Measurements from ENCODE around the gene PLPPR5.
"Not testable (repeated sequence)": the region's sequence is repeated elsewhere in the genome, so short reads cannot be mapped to it uniquely, and the experiment has no call there.

PLPPR5 gene

GRCh38 chr1:98898940-98899339 lies 105.7 kb downstream of the PLPPR5 start:
- Histone ChIP-seq H3K36me3 (ENCODE audit: control insufficient read depth, insufficient read depth, low read length) (no peaks in the 10 kb centered on the region), H3K4me3 (ENCODE audit: low read length) (no peak overlapping the region), H3K27ac (ENCODE audit: low read length) (no peak overlapping the region), H3K27me3 (ENCODE audit: control insufficient read depth, insufficient read depth, low read length) (no peaks in the 10 kb centered on the region), H3K4me1 (ENCODE audit: control insufficient read depth, insufficient read depth, low read length) (no peaks in the 10 kb centered on the region), H3K9me3 (ENCODE audit: control insufficient read depth, insufficient read depth, low read length) (no peaks in the 10 kb centered on the region)
- no CpG with 5 or more reads among the region's 2 CpGs for WGBS (ENCODE audit: insufficient coverage, insufficient read length)
- DNase-seq (ENCODE audit: low read depth, low spot score) = no peak

GRCh38 chr1:98897479-98897878 lies 107.2 kb downstream of the PLPPR5 start:
- DNase-seq (ENCODE audit: low read depth, low spot score) = no peak
- Histone ChIP-seq H3K4me3 (ENCODE audit: low read length) (no peak overlapping the region), H3K27me3 (ENCODE audit: control insufficient read depth, insufficient read depth, low read length) (no peaks in the 10 kb centered on the region), H3K4me1 (ENCODE audit: control insufficient read depth, insufficient read depth, low read length) (no peaks in the 10 kb centered on the region), H3K9me3 (ENCODE audit: control insufficient read depth, insufficient read depth, low read length) (no peaks in the 10 kb centered on the region), H3K36me3 (ENCODE audit: control insufficient read depth, insufficient read depth, low read length) (no peaks in the 10 kb centered on the region), H3K27ac (ENCODE audit: low read length) (no peak overlapping the region)
- no CpG with 5 or more reads among the region's 2 CpGs for WGBS (ENCODE audit: insufficient coverage, insufficient read length)

- H3K4me1 ChIP-seq (ENCODE audit: control insufficient read depth, insufficient read depth, low read length) = no peaks in the 10 kb centered on the region
- H3K4me3 ChIP-seq (ENCODE audit: low read length) = no peak overlapping the region
- DNase-seq (ENCODE audit: low read depth, low spot score) = no peak
- no peaks in the 10 kb centered on the region for H3K27me3 ChIP-seq (ENCODE audit: control insufficient read depth, insufficient read depth, low read length)
- H3K27ac ChIP-seq (ENCODE audit: low read length) = no peak overlapping the region
- H3K36me3 ChIP-seq (ENCODE audit: control insufficient read depth, insufficient read depth, low read length) = no peaks in the 10 kb centered on the region
- no peaks in the 10 kb centered on the region for H3K9me3 ChIP-seq (ENCODE audit: control insufficient read depth, insufficient read depth, low read length)
- no CpG with 5 or more reads among the region's 6 CpGs for WGBS (ENCODE audit: insufficient coverage, insufficient read length)
These were observed 107.8 kb downstream of the PLPPR5 start for GRCh38 chr1:98896711-98897445.

- H3K9me3 ChIP-seq (ENCODE audit: control insufficient read depth, insufficient read depth, low read length) = no peaks in the 10 kb centered on the region
- H3K27ac ChIP-seq (ENCODE audit: low read length) = no peak overlapping the region
- DNase-seq (ENCODE audit: low read depth, low spot score) = no peak
- no peak overlapping the region for H3K4me3 ChIP-seq (ENCODE audit: low read length)
- no peaks in the 10 kb centered on the region for H3K4me1 ChIP-seq (ENCODE audit: control insufficient read depth, insufficient read depth, low read length)
- no peaks in the 10 kb centered on the region for H3K27me3 ChIP-seq (ENCODE audit: control insufficient read depth, insufficient read depth, low read length)
- WGBS (ENCODE audit: insufficient coverage, insufficient read length) = no CpG with 5 or more reads among the region's 2 CpGs
- H3K36me3 ChIP-seq (ENCODE audit: control insufficient read depth, insufficient read depth, low read length) = no peaks in the 10 kb centered on the region
These were observed 111.3 kb downstream of the PLPPR5 start for GRCh38 chr1:98893371-98893770.

GRCh38 chr1:98888869-98889268 lies 115.8 kb downstream of the PLPPR5 start:
- Histone ChIP-seq H3K27me3 (ENCODE audit: control insufficient read depth, insufficient read depth, low read length) (no peaks in the 10 kb centered on the region), H3K9me3 (ENCODE audit: control insufficient read depth, insufficient read depth, low read length) (no peaks in the 10 kb centered on the region), H3K27ac (ENCODE audit: low read length) (no peak overlapping the region), H3K4me1 (ENCODE audit: control insufficient read depth, insufficient read depth, low read length) (no peaks in the 10 kb centered on the region), H3K36me3 (ENCODE audit: control insufficient read depth, insufficient read depth, low read length) (no peaks in the 10 kb centered on the region), H3K4me3 (ENCODE audit: low read length) (no peak overlapping the region)
- no peak for DNase-seq (ENCODE audit: low read depth, low spot score)

- no peaks in the 10 kb centered on the region for H3K36me3 ChIP-seq (ENCODE audit: control insufficient read depth, insufficient read depth, low read length)
- WGBS (ENCODE audit: insufficient coverage, insufficient read length) = no CpG with 5 or more reads among the region's 1 CpG
- no peaks in the 10 kb centered on the region for H3K27me3 ChIP-seq (ENCODE audit: control insufficient read depth, insufficient read depth, low read length)
- no peak overlapping the region for H3K4me3 ChIP-seq (ENCODE audit: low read length)
- H3K9me3 ChIP-seq (ENCODE audit: control insufficient read depth, insufficient read depth, low read length) = no peaks in the 10 kb centered on the region
- DNase-seq (ENCODE audit: low read depth, low spot score) = no peak
- no peaks in the 10 kb centered on the region for H3K4me1 ChIP-seq (ENCODE audit: control insufficient read depth, insufficient read depth, low read length)
- H3K27ac ChIP-seq (ENCODE audit: low read length) = no peak overlapping the region
These were observed 117.2 kb downstream of the PLPPR5 start for GRCh38 chr1:98887507-98887906.

GRCh38 chr1:98884864-98885263 lies 119.8 kb downstream of the PLPPR5 start:
- Histone ChIP-seq H3K4me3 (ENCODE audit: low read length) (no peak overlapping the region), H3K9me3 (ENCODE audit: control insufficient read depth, insufficient read depth, low read length) (no peaks in the 10 kb centered on the region; the same call in 1 of the 2 replicates), H3K27me3 (ENCODE audit: control insufficient read depth, insufficient read depth, low read length) (no peaks in the 10 kb centered on the region), H3K36me3 (ENCODE audit: control insufficient read depth, insufficient read depth, low read length) (no peaks in the 10 kb centered on the region), H3K27ac (ENCODE audit: low read length) (no peak overlapping the region), H3K4me1 (ENCODE audit: control insufficient read depth, insufficient read depth, low read length) (no peaks in the 10 kb centered on the region)
- no peak for DNase-seq (ENCODE audit: low read depth, low spot score)

- Histone ChIP-seq H3K36me3 (ENCODE audit: control insufficient read depth, insufficient read depth, low read length) (no peaks in the 10 kb centered on the region), H3K9me3 (ENCODE audit: control insufficient read depth, insufficient read depth, low read length) (no peaks in the 10 kb centered on the region; the same call in 1 of the 2 replicates), H3K27ac (ENCODE audit: low read length) (no peak overlapping the region), H3K27me3 (ENCODE audit: control insufficient read depth, insufficient read depth, low read length) (no peaks in the 10 kb centered on the region), H3K4me3 (ENCODE audit: low read length) (no peak overlapping the region), H3K4me1 (ENCODE audit: control insufficient read depth, insufficient read depth, low read length) (no peaks in the 10 kb centered on the region)
- DNase-seq (ENCODE audit: low read depth, low spot score) = no peak
- WGBS (ENCODE audit: insufficient coverage, insufficient read length) = no CpG with 5 or more reads among the region's 4 CpGs
These were observed 122.8 kb downstream of the PLPPR5 start for GRCh38 chr1:98881901-98882300.

- H3K27ac ChIP-seq (ENCODE audit: low read length); H3K4me3 ChIP-seq (ENCODE audit: low read length); H3K27me3 ChIP-seq (ENCODE audit: control insufficient read depth, insufficient read depth, low read length); H3K36me3 ChIP-seq (ENCODE audit: control insufficient read depth, insufficient read depth, low read length); H3K9me3 ChIP-seq (ENCODE audit: control insufficient read depth, insufficient read depth, low read length); H3K4me1 ChIP-seq (ENCODE audit: control insufficient read depth, insufficient read depth, low read length); DNase-seq (ENCODE audit: low read depth, low spot score): not testable (repeated sequence)
- no CpG with 5 or more reads among the region's 11 CpGs for WGBS (ENCODE audit: insufficient coverage, insufficient read length)
These were observed 123.4 kb downstream of the PLPPR5 start for GRCh38 chr1:98881234-98881633.

- no CpG with 5 or more reads among the region's 2 CpGs for WGBS (ENCODE audit: insufficient coverage, insufficient read length)
These were observed 129.8 kb downstream of the PLPPR5 start for GRCh38 chr1:98874828-98875227.

More at GRCh38 chr1:98874828-98875227, 129.8 kb downstream of the PLPPR5 start:
- no peak for DNase-seq (ENCODE audit: low read depth, low spot score)
- Histone ChIP-seq H3K27me3 (ENCODE audit: control insufficient read depth, insufficient read depth, low read length) (no peaks in the 10 kb centered on the region), H3K27ac (ENCODE audit: low read length) (no peak overlapping the region), H3K36me3 (ENCODE audit: control insufficient read depth, insufficient read depth, low read length) (no peaks in the 10 kb centered on the region), H3K9me3 (ENCODE audit: control insufficient read depth, insufficient read depth, low read length) (no peaks in the 10 kb centered on the region), H3K4me3 (ENCODE audit: low read length) (no peak overlapping the region), H3K4me1 (ENCODE audit: control insufficient read depth, insufficient read depth, low read length) (no peaks in the 10 kb centered on the region)

All from iPS DF 6.9 (cell line).